Suprapubic skin (tissue), 4 donors: Measurements from ENCODE around the gene KCNA2. TPM values are rescaled to one million over a fixed set of nuclear protein-coding genes. Genes with fewer than 3 reads are reported as not detected.

Experiments used
- DNase-seq, 2 donors: peaks; one replicate each; pipeline ENCODE4 v3.0.0-alpha.2; 2019; ENCODE audit warnings: low spot score in 2 of 2
- H3K27ac ChIP-seq: fragments of 200-600 bp; sonication (generic); one replicate; pipeline ENCODE4 v1.5.1; 2019
- H3K27me3 ChIP-seq: fragments of 200-600 bp; sonication (generic); one replicate; pipeline ENCODE4 v1.5.1; 2019
- H3K36me3 ChIP-seq: fragments of 200-600 bp; sonication (generic); one replicate; pipeline ENCODE4 v1.5.1; 2019
- H3K4me1 ChIP-seq: fragments of 200-600 bp; sonication (generic); one replicate; pipeline ENCODE4 v1.5.1; 2019
- H3K4me3 ChIP-seq: fragments of 200-600 bp; sonication (generic); one replicate; pipeline ENCODE4 v1.5.1; 2019; ENCODE audit warnings: mild to moderate bottlenecking
- H3K9me3 ChIP-seq: fragments of 200-600 bp; sonication (generic); one replicate; pipeline ENCODE4 v1.5.1; 2019
- CTCF ChIP-seq, 2 donors: fragments of 200-600 bp in 1 of 2; fragments of 450-650 bp in 1 of 2; sonication (generic) in 1 of 2; IDR thresholded peaks; one replicate each; pipeline ENCODE4 v1.5.1; 2016 to 2019; ENCODE audit warnings: antibody characterized with exemption in 2 of 2, mild to moderate bottlenecking in 1 of 2, moderate library complexity in 1 of 2
- EP300 ChIP-seq: sonication (generic); formaldehyde crosslinking; IDR thresholded peaks from one replicate; pipeline ENCODE4 v1.6.1; 2017; ENCODE audit warnings: antibody characterized with exemption
- POLR2A ChIP-seq, 2 donors: fragments of 450-650 bp; IDR thresholded peaks; one replicate each; pipeline ENCODE4 v1.6.1; 2017; ENCODE audit warnings: antibody characterized with exemption in 2 of 2, mild to moderate bottlenecking in 2 of 2, moderate library complexity in 2 of 2
- POLR2AphosphoS5 ChIP-seq, 3 donors: sonication (generic); formaldehyde crosslinking; IDR thresholded peaks; one replicate each; pipeline ENCODE4 v1.6.1; 2017; ENCODE audit warnings: antibody characterized with exemption in 3 of 3
- WGBS: methylation state at CpG from one replicate; pipeline ENCODE4 v1.1.5; 2018; 5-methylcytosine and 5-hydroxymethylcytosine counted together
- total RNA-seq, 4 donors: library from RNA; depleted of rRNA; stranded (reverse); fragments of >200 nt; gene quantifications; one replicate each; pipeline ENCODE4 v1.1.0, GENCODE V29; 2016

KCNA2 gene
- total RNA-seq, 4 donors from 2014 or later = 0.34 to 0.97 (median 0.54) TPM

- peaks cover 63% of the 10 kb centered on the region for H3K27me3 ChIP-seq
Observed at GRCh38 chr1:110555807-110556470, 50.2 kb downstream of the KCNA2 start.

GRCh38 chr1:110554871-110555801 lies 51.0 kb downstream of the KCNA2 start:
- Histone ChIP-seq H3K4me3 (peak overlapping the region; percentile 43), H3K27me3 (peaks cover 70% of the 10 kb centered on the region), H3K36me3 (no peaks in the 10 kb centered on the region), H3K4me1 (peaks cover 12% of the 10 kb centered on the region), H3K27ac (peak overlapping the region; percentile 43), H3K9me3 (no peaks in the 10 kb centered on the region)
- WGBS = 14% methylated on average over 36 of the region's 53 CpGs
- TF ChIP-seq CTCF (IDR thresholded peaks at IDR 0.05) (peak; percentile 22 to 68), POLR2AphosphoS5 (IDR thresholded peaks at IDR 0.05) (no peak)
- no peak for DNase-seq

More at GRCh38 chr1:110555807-110556470, 50.2 kb downstream of the KCNA2 start:
- WGBS = 44% methylated on average over 11 of the region's 11 CpGs
- Histone ChIP-seq H3K36me3 (no peaks in the 10 kb centered on the region), H3K4me1 (peaks cover 12% of the 10 kb centered on the region), H3K9me3 (no peaks in the 10 kb centered on the region), H3K27ac (peak overlapping the region; percentile 43), H3K4me3 (peak overlapping the region; percentile 43)
- no peak for DNase-seq
- TF ChIP-seq POLR2A (IDR thresholded peaks at IDR 0.05) (no peak), EP300 (no peak), CTCF (IDR thresholded peaks at IDR 0.05) (no peak), POLR2AphosphoS5 (IDR thresholded peaks at IDR 0.05) (no peak)

- Histone ChIP-seq H3K27ac (no peak overlapping the region), H3K4me1 (peaks cover 12% of the 10 kb centered on the region), H3K36me3 (no peaks in the 10 kb centered on the region), H3K4me3 (no peak overlapping the region), H3K27me3 (peaks cover 52% of the 10 kb centered on the region), H3K9me3 (no peaks in the 10 kb centered on the region)
- 100% methylated on average over 1 of the region's 1 CpG for WGBS
- DNase-seq = no peak
- TF ChIP-seq POLR2A (IDR thresholded peaks at IDR 0.05) (no peak), EP300 (no peak), CTCF (IDR thresholded peaks at IDR 0.05) (no peak), POLR2AphosphoS5 (IDR thresholded peaks at IDR 0.05) (no peak)
Observed at GRCh38 chr1:110551278-110551809, 54.8 kb downstream of the KCNA2 start.

GRCh38 chr1:110549831-110550230 lies 56.3 kb downstream of the KCNA2 start:
- no peaks in the 10 kb centered on the region for H3K4me1 ChIP-seq
- no peak for DNase-seq

More at GRCh38 chr1:110549831-110550230, 56.3 kb downstream of the KCNA2 start:
- TF ChIP-seq CTCF (IDR thresholded peaks at IDR 0.05) (no peak), POLR2AphosphoS5 (IDR thresholded peaks at IDR 0.05) (no peak), EP300 (no peak), POLR2A (IDR thresholded peaks at IDR 0.05) (no peak)
- H3K27me3 ChIP-seq = peaks cover 37% of the 10 kb centered on the region
- 82% methylated on average over 2 of the region's 2 CpGs for WGBS
- no peaks in the 10 kb centered on the region for H3K36me3 ChIP-seq
- no peak overlapping the region for H3K4me3 ChIP-seq
- no peaks in the 10 kb centered on the region for H3K9me3 ChIP-seq
- no peak overlapping the region for H3K27ac ChIP-seq
